ENCODE results near the gene MRPL54.
"Not testable (repeated sequence)": the region's sequence is repeated elsewhere in the genome, so short reads cannot be mapped to it uniquely, and the experiment has no call there.

The MRPL54 gene

DNA sequence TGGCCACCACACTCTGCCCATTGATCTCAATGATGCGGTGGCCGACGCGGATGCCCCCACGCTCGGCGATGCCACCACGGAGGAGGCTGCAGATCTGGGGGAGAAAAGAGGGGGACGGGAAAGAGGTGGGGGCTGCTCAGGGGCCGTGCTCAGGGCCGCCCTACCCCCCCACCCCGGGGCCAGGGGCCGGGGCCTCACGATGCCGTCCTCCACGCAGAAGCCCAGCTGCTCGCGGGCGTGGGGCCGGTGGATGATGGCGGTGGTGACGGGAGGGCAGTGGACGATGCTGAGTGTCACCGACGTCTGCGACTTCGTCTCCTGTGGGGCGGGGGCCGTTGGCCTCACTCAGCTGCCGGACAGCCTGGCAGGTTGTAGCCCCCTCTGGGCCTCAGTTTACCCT, 11.2 kb upstream of the MRPL54 start:
- no peak overlapping the region for H3K4me3 ChIP-seq (ENCODE audit: control insufficient read depth, low read depth, low read length)
- TF ChIP-seq CTCF (conservative IDR thresholded peaks at IDR 0.05; ENCODE audit: control insufficient read depth, insufficient read depth, low read depth, low read length) = no peak
- no peak for DNase-seq (ENCODE audit: low read depth)

DNA sequence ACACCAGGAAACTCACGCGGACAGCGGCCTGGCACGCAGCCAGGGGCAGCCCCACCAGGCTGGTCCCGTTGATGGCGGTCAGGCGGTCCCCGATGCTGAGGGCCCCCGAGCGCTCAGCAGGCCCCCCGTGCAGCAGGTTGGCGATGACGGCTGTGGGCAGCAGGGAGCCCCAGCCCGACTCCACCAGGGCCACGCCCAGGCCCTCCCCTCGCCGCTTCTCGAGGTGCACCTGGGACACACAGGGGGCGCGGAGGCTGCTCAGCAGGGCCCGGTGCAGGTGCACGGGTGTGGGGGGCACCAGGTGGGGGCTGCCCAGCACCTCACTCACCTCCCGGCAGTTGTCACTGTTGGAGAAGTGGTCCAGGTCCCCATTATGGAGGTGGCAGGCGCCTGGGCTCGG, 10.0 kb upstream of the MRPL54 start:
- no peak overlapping the region for H3K4me3 ChIP-seq (ENCODE audit: control insufficient read depth, low read depth, low read length)
- no peak for TF ChIP-seq CTCF (conservative IDR thresholded peaks at IDR 0.05; ENCODE audit: control insufficient read depth, insufficient read depth, low read depth, low read length)
- DNase-seq (ENCODE audit: low read depth) = no peak

- no peak overlapping the region for H3K4me3 ChIP-seq (ENCODE audit: control insufficient read depth, low read depth, low read length)
- TF ChIP-seq CTCF (conservative IDR thresholded peaks at IDR 0.05; ENCODE audit: control insufficient read depth, insufficient read depth, low read depth, low read length) = no peak
- no peak for DNase-seq (ENCODE audit: low read depth)
Observed at GRCh38 chr19:3753631-3754410, 8.7 kb upstream of the MRPL54 start.

DNA sequence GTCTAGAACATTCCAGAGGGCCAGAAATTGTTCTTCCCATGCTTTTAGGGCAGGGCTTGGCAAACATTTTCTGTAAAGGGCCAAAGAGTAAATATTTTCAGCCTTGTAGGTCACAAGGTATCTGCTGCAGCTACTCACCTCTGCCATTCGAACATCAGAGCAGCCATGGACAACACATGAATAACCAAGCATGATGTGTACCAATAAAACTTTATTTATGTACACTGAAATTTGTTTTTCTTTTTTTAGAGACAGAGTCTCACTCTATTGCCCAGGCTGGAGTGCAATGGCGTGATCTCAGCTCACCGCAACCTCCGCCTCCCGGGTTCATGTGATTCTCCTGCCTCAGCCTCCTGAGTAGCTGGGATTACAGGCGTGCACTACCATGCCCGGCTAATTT, 4.8 kb upstream of the MRPL54 start:
- DNase-seq (ENCODE audit: low read depth); H3K4me3 ChIP-seq (ENCODE audit: control insufficient read depth, low read depth, low read length): not testable (repeated sequence)

DNA sequence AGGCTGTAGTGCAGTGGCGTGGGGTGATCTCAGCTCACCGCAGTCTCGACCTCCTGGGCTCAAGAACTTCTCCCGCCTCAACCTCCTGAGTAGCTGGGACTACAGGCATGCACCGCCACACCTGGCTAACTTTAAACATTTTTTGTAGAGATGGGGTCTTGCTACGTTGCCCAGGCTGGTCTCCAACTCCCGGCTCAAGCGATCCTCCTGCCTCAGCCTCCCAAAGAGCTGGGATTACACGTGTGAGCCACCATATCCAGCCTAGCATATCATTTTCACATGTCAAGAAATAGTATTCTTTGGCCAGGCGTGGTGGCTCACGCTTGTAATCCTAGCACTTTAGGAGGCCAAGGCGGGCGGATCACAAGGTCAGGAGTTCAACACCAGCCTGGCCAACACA, 4.2 kb upstream of the MRPL54 start:
- H3K4me3 ChIP-seq (ENCODE audit: control insufficient read depth, low read depth, low read length) = not testable (repeated sequence)

DNA sequence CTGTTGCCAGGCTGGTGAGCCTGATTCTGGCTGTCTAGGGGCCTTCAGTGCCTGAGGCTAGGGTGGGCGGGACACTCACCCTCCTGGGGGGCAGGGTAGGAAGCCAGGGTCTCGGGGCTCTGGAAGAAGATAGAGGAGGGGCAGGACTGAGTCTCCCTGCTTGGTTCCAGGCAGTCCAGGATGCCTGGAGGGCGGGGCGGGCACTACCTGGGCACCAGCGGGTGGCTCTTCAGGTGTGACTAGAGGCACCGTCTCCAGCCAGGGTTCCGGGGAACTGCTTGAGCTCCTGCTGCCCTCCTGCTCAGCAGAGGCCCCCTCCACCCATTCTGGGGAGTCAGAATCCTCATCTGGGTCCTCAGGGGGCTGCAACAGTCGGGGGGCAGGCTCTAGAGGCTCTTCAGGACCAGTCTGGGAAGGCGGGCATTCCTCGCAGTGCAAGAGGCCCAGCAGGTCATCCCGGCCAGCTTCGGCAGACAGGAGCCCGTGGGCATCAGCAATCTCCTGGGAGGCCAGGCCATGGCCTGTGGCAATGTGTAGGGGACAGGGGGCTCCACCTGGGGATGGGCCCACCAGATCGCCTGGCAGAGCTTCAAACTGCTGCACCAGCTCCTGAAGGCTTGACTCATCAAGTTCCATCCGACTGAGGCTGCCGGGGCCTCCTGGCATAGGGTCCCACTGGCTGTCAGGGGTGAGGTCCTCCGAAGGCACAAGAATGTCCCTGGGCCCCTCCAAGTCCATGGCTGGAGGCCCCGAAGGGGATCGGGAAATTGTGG, 2.8 kb upstream of the MRPL54 start:
- DNase-seq (ENCODE audit: low read depth) = no peak
- no peak for TF ChIP-seq CTCF (conservative IDR thresholded peaks at IDR 0.05; ENCODE audit: control insufficient read depth, insufficient read depth, low read depth, low read length)
- no peak overlapping the region for H3K4me3 ChIP-seq (ENCODE audit: control insufficient read depth, low read depth, low read length)

More for the DNA sequence above, 4.2 kb upstream of the MRPL54 start:
- DNase-seq (ENCODE audit: low read depth) = not testable (repeated sequence)

DNA sequence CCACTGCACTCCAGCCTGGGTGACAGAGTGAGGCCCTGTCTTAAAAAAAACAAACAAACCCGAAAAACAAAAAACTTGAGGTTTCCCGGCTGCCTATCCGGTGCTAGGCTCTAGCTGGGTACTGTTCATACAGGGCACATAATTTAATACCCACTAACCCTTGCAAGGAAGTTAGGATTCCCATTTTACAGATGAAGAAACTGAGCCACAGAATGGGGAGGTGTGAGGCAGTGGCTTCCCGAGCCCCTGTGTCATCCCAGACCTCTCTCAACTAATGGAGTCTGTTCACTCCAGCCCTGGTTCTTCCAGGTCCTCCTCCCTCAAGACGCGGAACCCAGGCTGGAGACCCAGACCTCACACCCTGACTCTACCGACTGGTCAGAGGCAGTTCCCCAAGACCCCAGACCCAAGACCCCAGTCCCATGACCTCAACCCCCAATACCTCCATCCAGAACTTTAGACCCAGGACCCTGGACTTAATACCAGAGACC, 1.6 kb upstream of the MRPL54 start:
- no peak for TF ChIP-seq CTCF (conservative IDR thresholded peaks at IDR 0.05; ENCODE audit: control insufficient read depth, insufficient read depth, low read depth, low read length)
- peak overlapping the region; percentile 99 for H3K4me3 ChIP-seq (ENCODE audit: control insufficient read depth, low read depth, low read length)
- peak; percentile 17 for DNase-seq (ENCODE audit: low read depth)
